Stomach (tissue), 4 donors: ENCODE results near the gene ZNF581.

ENCODE experiments used
- POLR2A ChIP-seq, 4 donors: fragments of 450-650 bp; IDR thresholded peaks; one replicate each; pipeline ENCODE4 v1.6.1; 2016; ENCODE audit warnings: antibody characterized with exemption in 4 of 4, control low read depth in 2 of 4, mild to moderate bottlenecking in 1 of 4, moderate library complexity in 1 of 4
- POLR2AphosphoS5 ChIP-seq, 3 donors: sonication (generic); formaldehyde crosslinking; IDR thresholded peaks; one replicate each; pipeline ENCODE4 v1.6.1; 2016; ENCODE audit warnings: antibody characterized with exemption in 3 of 3
- TF ChIP-seq, protein P1 (sequence below), 7 experiments: fragments of 450-650 bp in 4 of 7; fragments of 200-600 bp in 3 of 7; sonication (generic) in 3 of 7; IDR thresholded peaks; one replicate each; pipeline ENCODE4 v1.5.1; 2016 to 2019; ENCODE audit warnings: antibody characterized with exemption in 7 of 7, control low read depth in 2 of 7, mild to moderate bottlenecking in 1 of 7

DNA sequence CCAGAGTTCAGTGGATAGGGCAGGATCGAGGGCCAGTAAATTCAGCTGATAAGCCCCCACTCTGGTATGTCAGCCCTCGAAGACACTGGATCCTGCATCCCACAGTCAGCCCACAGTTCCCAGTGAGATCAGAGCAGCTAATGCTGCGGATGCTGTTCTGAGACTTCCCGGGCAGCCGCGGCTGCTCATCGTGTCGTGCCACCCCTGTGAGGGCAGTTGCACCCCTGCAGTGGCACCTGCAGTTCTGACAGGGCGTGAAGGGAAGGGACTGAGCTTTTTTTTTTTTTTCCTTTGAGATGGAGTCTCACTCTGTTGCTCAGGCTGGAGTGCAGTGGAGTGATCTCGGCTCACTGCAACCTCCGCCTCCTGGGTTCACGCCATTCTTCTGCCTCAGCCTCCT lies 24.1 kb downstream of the ZNF581 start:
- TF ChIP-seq, protein P1, sequence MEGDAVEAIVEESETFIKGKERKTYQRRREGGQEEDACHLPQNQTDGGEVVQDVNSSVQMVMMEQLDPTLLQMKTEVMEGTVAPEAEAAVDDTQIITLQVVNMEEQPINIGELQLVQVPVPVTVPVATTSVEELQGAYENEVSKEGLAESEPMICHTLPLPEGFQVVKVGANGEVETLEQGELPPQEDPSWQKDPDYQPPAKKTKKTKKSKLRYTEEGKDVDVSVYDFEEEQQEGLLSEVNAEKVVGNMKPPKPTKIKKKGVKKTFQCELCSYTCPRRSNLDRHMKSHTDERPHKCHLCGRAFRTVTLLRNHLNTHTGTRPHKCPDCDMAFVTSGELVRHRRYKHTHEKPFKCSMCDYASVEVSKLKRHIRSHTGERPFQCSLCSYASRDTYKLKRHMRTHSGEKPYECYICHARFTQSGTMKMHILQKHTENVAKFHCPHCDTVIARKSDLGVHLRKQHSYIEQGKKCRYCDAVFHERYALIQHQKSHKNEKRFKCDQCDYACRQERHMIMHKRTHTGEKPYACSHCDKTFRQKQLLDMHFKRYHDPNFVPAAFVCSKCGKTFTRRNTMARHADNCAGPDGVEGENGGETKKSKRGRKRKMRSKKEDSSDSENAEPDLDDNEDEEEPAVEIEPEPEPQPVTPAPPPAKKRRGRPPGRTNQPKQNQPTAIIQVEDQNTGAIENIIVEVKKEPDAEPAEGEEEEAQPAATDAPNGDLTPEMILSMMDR (IDR thresholded peaks at IDR 0.05): no peak
- TF ChIP-seq POLR2AphosphoS5 (IDR thresholded peaks at IDR 0.05): no peak
- TF ChIP-seq POLR2A (IDR thresholded peaks at IDR 0.05): no peak
